GM12878 (cell line): ENCODE results near the gene USP47. TPM values are rescaled to one million over a fixed set of nuclear protein-coding genes. Genes with fewer than 3 reads are reported as not detected.

Experiments
- ATAC-seq: fragments of 200-7000 bp; cut with Tn5 transposase; 3 replicates; pipeline ENCODE4 v1.9.1; 2020; ENCODE audit warnings: mild to moderate bottlenecking, moderate library complexity
- BruUV-seq: library from RNA; stranded (reverse); fragments of 400-500 nt; replicated peaks from 2 replicates; lab custom pipeline; 2021; lab: Mats Ljungman, UMichigan
- CTCF ChIA-PET: fragments of 300-600 bp; sonication (Branson Sonifier 250); formaldehyde crosslinking; extraction: SDS; loops from one replicate; lab custom pipeline; 2021; ENCODE audit warnings: inconsistent platforms; lab: Yijun Ruan, JAX
- POLR2A ChIA-PET: fragments of 350-600 bp; formaldehyde crosslinking; extraction: SDS; loops from one replicate; lab custom pipeline; 2021; ENCODE audit warnings: inconsistent platforms; lab: Charles Lee
- RAD21 ChIA-PET: fragments of 300-600 bp; sonication (Branson Sonifier 250); formaldehyde crosslinking; loops from one replicate; lab custom pipeline; 2023; ENCODE audit warnings: antibody characterized with exemption; ENCODE audit not compliant: unreplicated experiment; lab: Charles Lee
- SMC1A ChIA-PET: fragments of 300-600 bp; sonication (Branson Sonifier 250); formaldehyde crosslinking; loops from one replicate; lab custom pipeline; 2023; ENCODE audit not compliant: unreplicated experiment, uncharacterized antibody; lab: Charles Lee
- DNase-seq: peaks from one replicate; pipeline ENCODE4 v3.0.0-alpha.2; 2011; ENCODE audit warnings: low read depth, low spot score
- FAIRE-seq: peaks from 3 replicates; lab custom pipeline; 2011; peaks lifted over from hg19 to GRCh38; lab: Jason Lieb, UNC
- H2AFZ ChIP-seq: 2 replicates; pipeline ENCODE4 v1.6.0; 2011; ENCODE audit warnings: low read depth, low read length, control low read depth; ENCODE audit not compliant: control insufficient read depth
- H3K27ac ChIP-seq: 2 replicates; pipeline ENCODE4 v1.5.1; 2011; ENCODE audit warnings: control low read depth; ENCODE audit not compliant: control insufficient read depth, insufficient read depth
- H3K27me3 ChIP-seq, 2 experiments: replicated peaks in 1 of 2; 2 replicates each; pipeline versions ENCODE4 v1.6.0 to v1.6.1; 2011; ENCODE audit warnings: low read length in 1 of 2; ENCODE audit not compliant: control insufficient read depth in 2 of 2, insufficient read depth in 2 of 2
- H3K36me3 ChIP-seq, 2 experiments: 2 replicates each; pipeline ENCODE4 v1.5.1; 2011; ENCODE audit warnings: low read length in 1 of 2; ENCODE audit not compliant: control insufficient read depth in 2 of 2, insufficient read depth in 2 of 2
- H3K4me1 ChIP-seq: 2 replicates; pipeline ENCODE4 v1.6.1; 2011; ENCODE audit warnings: mild to moderate bottlenecking, low read length, moderate library complexity, mixed read lengths; ENCODE audit not compliant: control insufficient read depth, insufficient read depth
- H3K4me2 ChIP-seq: 2 replicates; pipeline ENCODE4 v1.6.0; 2011; ENCODE audit warnings: control low read depth; ENCODE audit not compliant: control insufficient read depth, insufficient read depth
- H3K4me3 ChIP-seq: fragments of 200-600 bp; sonication (generic); 2 replicates; pipeline ENCODE4 v1.5.1; 2016
- H3K79me2 ChIP-seq: 2 replicates; pipeline ENCODE4 v1.6.0; 2011; ENCODE audit warnings: low read length; ENCODE audit not compliant: control insufficient read depth, insufficient read depth
- H3K9ac ChIP-seq: 2 replicates; pipeline ENCODE4 v1.8.0; 2011; ENCODE audit warnings: low read length, control low read depth, mixed read lengths; ENCODE audit not compliant: control insufficient read depth, insufficient read depth
- H3K9me3 ChIP-seq: replicated peaks from 3 replicates; pipeline ENCODE4 v1.5.1; 2011; ENCODE audit warnings: mild to moderate bottlenecking, low read length; ENCODE audit not compliant: control insufficient read depth, insufficient read depth
- H4K20me1 ChIP-seq: 2 replicates; pipeline ENCODE4 v1.6.0; 2011; ENCODE audit not compliant: control insufficient read depth, insufficient read depth
- ATF7 ChIP-seq: fragments of 450-650 bp; IDR thresholded peaks from 2 replicates; pipeline ENCODE4 v1.6.1; 2016; ENCODE audit warnings: low read depth, mild to moderate bottlenecking
- CBFB ChIP-seq: IDR thresholded peaks from 2 replicates; pipeline ENCODE4 v1.6.1; 2016; ENCODE audit warnings: antibody characterized with exemption, low read depth
- CBX5 ChIP-seq: sonication (generic); IDR thresholded peaks from 2 replicates; pipeline ENCODE4 v1.6.1; 2016; ENCODE audit warnings: low read depth, moderate library complexity, mild to moderate bottlenecking, inconsistent platforms
- EZH2 ChIP-seq: IDR thresholded peaks from 2 replicates; pipeline ENCODE4 v1.6.1; 2012; ENCODE audit warnings: low read depth, mild to moderate bottlenecking, control low read depth, inconsistent platforms, low read length, borderline replicate concordance; ENCODE audit not compliant: control insufficient read depth
- GABPA ChIP-seq: IDR thresholded peaks from 2 replicates; pipeline ENCODE4 v1.6.1; 2014; ENCODE audit warnings: antibody characterized with exemption, low read depth, mild to moderate bottlenecking, inconsistent platforms
- MXI1 ChIP-seq: fragments of 150-350 bp; IDR thresholded peaks from 2 replicates; pipeline ENCODE4 v1.6.1; 2011; ENCODE audit warnings: low read depth, mild to moderate bottlenecking, inconsistent platforms, low read length, improper control_type of control experiment
- MYB ChIP-seq: fragments of 150-350 bp; IDR thresholded peaks from 2 replicates; pipeline ENCODE4 v1.6.1; 2014; ENCODE audit warnings: mild to moderate bottlenecking, low read depth, low read length, borderline replicate concordance
- SMC3 ChIP-seq: IDR thresholded peaks from 2 replicates; pipeline ENCODE4 v1.6.1; 2011; ENCODE audit warnings: low read length, improper control_type of control experiment, borderline replicate concordance
- STAT3 ChIP-seq: IDR thresholded peaks from 2 replicates; pipeline ENCODE4 v1.6.1; 2011; ENCODE audit warnings: low read depth, low read length, improper control_type of control experiment
- TBL1XR1 ChIP-seq: IDR thresholded peaks from 2 replicates; pipeline ENCODE4 v1.6.1; 2012; ENCODE audit warnings: low read depth, low read length, improper control_type of control experiment
- USF2 ChIP-seq: IDR thresholded peaks from 2 replicates; pipeline ENCODE4 v1.6.1; 2011; ENCODE audit warnings: low read depth, low read length, improper control_type of control experiment, borderline replicate concordance
- YY1 ChIP-seq: IDR thresholded peaks from 2 replicates; pipeline ENCODE4 v1.6.1; 2011; ENCODE audit warnings: low read depth, mild to moderate bottlenecking, low read length
- WGBS: methylation state at CpG from one replicate; pipeline ENCODE4 v1.1.6; 2016; ENCODE audit warnings: low lambda C conversion rate; ENCODE audit not compliant: insufficient replicate concordance, insufficient coverage; ENCODE audit errors: missing lambda C conversion rate; 5-methylcytosine and 5-hydroxymethylcytosine counted together
- in situ Hi-C: fragments of 300-500 bp; cut with MboI; formaldehyde crosslinking; loops from 9 replicates; pipeline ENCODE4 v1.14.3; 2018; ENCODE audit warnings: mixed read lengths
- intact Hi-C: fragments of 100-400 bp; cut with micrococcal nuclease; formaldehyde crosslinking; loops from one replicate; pipeline ENCODE4 v1.14.2; 2022; ENCODE audit not compliant: unreplicated experiment
- polyA plus RNA-seq, 11 experiments: library from polyadenylated mRNA; depleted of rRNA in 4 of 11; unstranded in 6 of 11; stranded (reverse) in 5 of 11; fragments of >200 nt; fragmentation: Nextera tagmentation in 4 of 11; fragmentation: Illumina TruSeq in 1 of 11; extraction: Ambion mirVana in 4 of 11; extraction: Trizol in 1 of 11; gene quantifications; 1 replicate in 1 of 11; 2 replicates in 10 of 11; pipeline versions ENCODE4 v1.2.1 to v1.2.3, GENCODE V29; 2011 to 2016; ENCODE audit warnings: inconsistent platforms in 2 of 11, missing spikeins in 2 of 11, low read depth in 1 of 11
- total RNA-seq, 4 experiments: library from RNA; depleted of rRNA in 3 of 4; stranded (reverse); fragments of >200 nt in 3 of 4; fragmentation: Illumina TruSeq in 1 of 4; extraction: Trizol in 1 of 4; gene quantifications; 2 replicates each; pipeline versions ENCODE4 v1.2.1 to v1.2.3, GENCODE V29; 2013 to 2021
- TF ChIP-seq, protein P1 (sequence below): fragments of 450-650 bp; IDR thresholded peaks from 2 replicates; pipeline ENCODE4 v1.6.1; 2016; ENCODE audit warnings: mild to moderate bottlenecking

The USP47 gene
- total and polyA plus RNA-seq, 10 of the 15 experiments (the other 5 are each of a cell fraction or from before 2014, with no cell fraction given) = 13.9 to 54.0 (median 31.6) TPM

- TF ChIP-seq, protein P1, sequence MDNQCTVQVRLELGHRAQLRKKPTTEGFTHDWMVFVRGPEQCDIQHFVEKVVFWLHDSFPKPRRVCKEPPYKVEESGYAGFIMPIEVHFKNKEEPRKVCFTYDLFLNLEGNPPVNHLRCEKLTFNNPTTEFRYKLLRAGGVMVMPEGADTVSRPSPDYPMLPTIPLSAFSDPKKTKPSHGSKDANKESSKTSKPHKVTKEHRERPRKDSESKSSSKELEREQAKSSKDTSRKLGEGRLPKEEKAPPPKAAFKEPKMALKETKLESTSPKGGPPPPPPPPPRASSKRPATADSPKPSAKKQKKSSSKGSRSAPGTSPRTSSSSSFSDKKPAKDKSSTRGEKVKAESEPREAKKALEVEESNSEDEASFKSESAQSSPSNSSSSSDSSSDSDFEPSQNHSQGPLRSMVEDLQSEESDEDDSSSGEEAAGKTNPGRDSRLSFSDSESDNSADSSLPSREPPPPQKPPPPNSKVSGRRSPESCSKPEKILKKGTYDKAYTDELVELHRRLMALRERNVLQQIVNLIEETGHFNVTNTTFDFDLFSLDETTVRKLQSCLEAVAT = no peak
- TF ChIP-seq CBFB = no peak
- no peak for TF ChIP-seq CBX5
- TF ChIP-seq GABPA = no peak
- no peak for TF ChIP-seq USF2
Measured at GRCh38 chr11:11959601-11960000, 117.8 kb downstream of the USP47 start (continued).

- no peak overlapping the region for H3K4me2 ChIP-seq
- no TSS peak for BruUV-seq
- H3K36me3 ChIP-seq = peaks cover 0 to 10% of the 10 kb centered on the region in 2 experiments
- H3K4me3 ChIP-seq = no peak overlapping the region
- H2AFZ ChIP-seq = no peak overlapping the region
- no peaks in the 10 kb centered on the region for H4K20me1 ChIP-seq
- H3K27ac ChIP-seq = no peak overlapping the region
- no peak for FAIRE-seq
- H3K27me3 ChIP-seq = no peaks in the 10 kb centered on the region; a peak in 1 of 4 replicates
- H3K9me3 ChIP-seq = no peaks in the 10 kb centered on the region
- H3K4me1 ChIP-seq = peaks cover 9% of the 10 kb centered on the region
- no peaks in the 10 kb centered on the region for H3K79me2 ChIP-seq
- peak; percentile 39 for ATAC-seq
- no peak for DNase-seq
- SMC1A ChIA-PET = no interaction called here
- POLR2A ChIA-PET = no interaction called here
- intact Hi-C loops (no loop called here), in situ Hi-C loops (no loop called here)
- RAD21 ChIA-PET = no interaction called here
- TF ChIP-seq YY1 = no peak
- TF ChIP-seq MXI1 = no peak
- no peak for TF ChIP-seq MYB
- TF ChIP-seq EZH2 = no peak
- TF ChIP-seq STAT3 = no peak
- TF ChIP-seq SMC3 = no peak
- no peak for TF ChIP-seq ATF7
- TF ChIP-seq, protein P1 = no peak
- TF ChIP-seq TBL1XR1 = no peak
- CTCF ChIA-PET = interaction anchor here (0.8 to 3.8 kb wide), 2 partner anchors 14 to 17 kb away, joined by 3 to 8 read pairs; no protein-coding TSS in a partner anchor
- no peak overlapping the region for H3K9ac ChIP-seq
- 97% methylated on average over 1 of the region's 1 CpG for WGBS
Measured at GRCh38 chr11:11960687-11961086, 118.9 kb downstream of the USP47 start.
